GM21619 (cell line): ENCODE results near the gene HLA-B.
A peak's percentile ranks its signal among the peaks of the same experiment; 100 is the strongest.
"Not testable (repeated sequence)": the region's sequence is repeated elsewhere in the genome, so short reads cannot be mapped to it uniquely, and the experiment has no call there.

Source experiments
- ATAC-seq: cut with Tn5 transposase; IDR thresholded peaks from one replicate; pipeline ENCODE4 v1.9.1; 2021; ENCODE audit not compliant: unreplicated experiment

The HLA-B gene

DNA sequence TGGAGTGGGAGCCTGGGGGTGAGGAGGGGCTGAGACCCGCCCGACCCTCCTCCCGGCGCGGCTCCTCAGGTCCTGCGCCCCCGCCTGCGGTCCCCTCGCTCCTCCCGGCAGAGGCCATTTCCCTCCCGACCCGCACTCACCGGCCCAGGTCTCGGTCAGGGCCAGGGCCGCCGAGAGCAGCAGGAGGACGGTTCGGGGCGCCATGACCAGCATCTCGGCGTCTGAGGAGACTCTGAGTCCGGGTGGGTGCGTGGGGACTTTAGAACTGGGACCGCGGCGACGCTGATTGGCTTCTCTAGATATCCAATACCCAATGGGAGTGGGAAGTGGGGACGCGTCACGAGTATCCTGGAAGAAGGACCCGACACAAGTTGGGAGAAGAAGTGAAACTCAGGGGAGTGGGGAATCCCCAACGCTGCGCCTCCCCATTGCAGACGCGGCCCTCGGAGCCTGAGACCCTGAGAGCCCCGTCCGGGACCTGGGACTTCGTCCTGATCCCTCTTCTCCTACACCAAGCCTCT lies at the start of gene HLA-B:
TSS of gene HLA-B (minus strand) at position 234 of the 521 bp plus-strand sequence. CDS start at position 213, 21 bp downstream.
- ATAC-seq: peak; percentile 71

- ATAC-seq: no peak
These were observed 49.0 kb upstream of the HLA-B start for GRCh38 chr6:31405996-31406395.

DNA sequence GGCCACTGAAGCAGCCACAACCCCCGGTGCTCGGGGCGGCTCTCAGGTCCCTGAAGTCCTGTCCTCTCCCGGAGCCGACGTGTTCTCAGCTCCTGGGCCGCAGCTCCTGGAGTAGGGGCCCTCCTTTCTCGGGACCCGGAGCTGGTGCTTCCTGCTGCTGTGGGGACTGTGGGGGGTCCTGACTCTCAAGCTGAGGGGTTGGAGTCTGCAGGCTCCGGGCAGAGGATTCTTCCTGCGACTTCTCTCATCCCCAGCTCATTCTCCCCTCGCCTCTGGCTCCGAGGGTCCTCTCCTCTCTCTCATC lies 47.0 kb upstream of the HLA-B start:
- ATAC-seq: not testable (repeated sequence)

DNA sequence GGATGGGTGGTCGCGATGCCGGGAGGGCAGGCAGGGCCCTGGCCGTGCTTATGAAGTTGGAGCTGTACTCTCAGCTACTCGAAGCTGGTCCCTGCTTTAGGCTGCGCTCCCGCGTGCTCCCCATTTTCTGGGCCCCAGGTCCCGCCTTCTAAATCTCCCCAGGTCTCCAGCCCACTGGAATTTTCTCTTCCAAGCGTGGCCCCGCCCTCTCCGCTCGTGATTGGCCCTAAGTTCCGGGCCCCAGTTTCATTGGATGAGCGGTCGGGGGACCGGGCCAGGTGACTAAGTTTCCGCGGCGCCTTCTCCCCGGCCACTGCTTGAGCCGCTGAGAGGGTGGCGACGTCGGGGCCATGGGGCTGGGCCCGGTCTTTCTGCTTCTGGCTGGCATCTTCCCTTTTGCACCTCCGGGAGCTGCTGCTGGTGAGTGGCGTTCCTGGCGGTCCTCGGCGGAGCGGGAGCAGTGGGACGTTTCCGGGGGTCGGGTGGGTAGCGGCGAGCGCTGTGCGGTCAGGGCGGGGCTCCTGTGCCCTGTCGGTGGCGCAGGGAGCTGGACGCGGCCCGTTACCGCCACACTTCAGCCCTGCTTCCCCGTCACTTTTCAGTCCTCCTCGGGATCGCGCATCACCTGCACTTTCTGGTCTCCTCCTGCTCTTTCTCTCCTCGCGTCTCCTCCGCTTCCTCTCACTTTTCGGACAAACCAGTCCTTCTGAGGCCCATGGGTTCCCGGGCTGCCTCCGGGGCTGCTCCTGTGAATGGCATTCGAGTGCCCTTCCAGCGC lies 46.5 kb upstream of the HLA-B start, which contains the start of gene MICA:
TSS of gene MICA (plus strand) at position 313 of the 778 bp plus-strand sequence. CDS start at position 351, 38 bp downstream.
- peak; percentile 50 for ATAC-seq

GRCh38 chr6:31402324-31403282 lies 45.6 kb upstream of the HLA-B start:
- ATAC-seq: peak; percentile 8

DNA sequence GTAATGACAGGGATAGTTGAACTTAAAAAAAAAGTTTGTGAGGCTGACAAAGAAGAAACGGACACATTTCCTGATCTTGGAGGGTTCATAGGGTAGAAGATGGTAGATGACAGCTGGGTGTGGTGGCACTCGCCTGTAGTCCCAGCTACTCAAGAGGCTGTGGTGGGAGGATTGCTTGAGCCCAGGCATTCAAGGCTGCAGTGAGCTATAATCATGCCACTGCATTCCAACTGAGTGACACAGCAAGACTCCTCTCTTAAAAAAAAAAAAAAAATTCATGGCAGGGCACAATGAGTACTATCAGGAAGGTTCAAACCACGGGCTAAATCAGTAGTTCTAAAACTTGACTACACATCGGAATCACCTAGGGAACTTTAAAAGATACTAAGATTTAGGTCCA lies 44.4 kb upstream of the HLA-B start:
- no peak for ATAC-seq

DNA sequence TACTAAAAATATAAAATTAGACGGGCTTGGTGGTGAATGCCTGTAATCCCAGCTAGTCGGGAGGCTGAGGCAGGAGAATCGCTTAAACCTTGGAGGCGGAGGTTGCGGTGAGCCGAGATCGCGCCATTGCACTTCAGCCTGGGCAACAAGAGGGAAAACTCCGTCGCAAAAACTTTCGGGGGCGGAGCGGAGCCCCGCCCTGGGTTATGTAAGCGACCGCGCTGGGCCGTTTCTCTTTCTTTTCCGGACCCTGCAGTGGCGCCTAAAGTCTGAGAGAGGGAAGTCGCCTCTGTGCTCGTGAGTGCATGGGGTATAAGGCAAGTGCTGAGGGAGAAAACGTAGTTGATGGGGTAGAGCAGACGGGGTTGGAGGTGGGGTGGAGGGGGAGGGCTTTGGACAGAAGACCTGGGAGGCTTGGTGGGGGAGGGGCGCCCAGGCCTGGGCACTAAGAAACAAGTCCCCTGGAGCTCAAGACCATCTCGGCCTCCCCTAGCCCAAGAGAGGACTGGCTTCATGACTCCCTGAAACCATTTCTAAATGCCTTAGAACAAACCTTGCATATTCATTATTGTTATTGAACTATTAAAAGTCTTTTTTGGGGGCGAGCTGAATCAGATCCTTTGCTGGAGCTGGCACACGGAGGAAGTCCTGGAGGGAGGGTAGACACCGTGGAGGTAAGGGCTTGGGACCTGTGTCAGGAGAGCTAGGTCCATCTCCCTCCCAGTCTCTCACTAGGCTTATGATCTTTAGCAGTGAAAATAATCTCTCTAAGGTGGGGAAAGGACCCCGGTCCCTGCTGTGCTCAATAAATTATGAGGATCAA lies 43.7 kb upstream of the HLA-B start:
- ATAC-seq: no peak

DNA sequence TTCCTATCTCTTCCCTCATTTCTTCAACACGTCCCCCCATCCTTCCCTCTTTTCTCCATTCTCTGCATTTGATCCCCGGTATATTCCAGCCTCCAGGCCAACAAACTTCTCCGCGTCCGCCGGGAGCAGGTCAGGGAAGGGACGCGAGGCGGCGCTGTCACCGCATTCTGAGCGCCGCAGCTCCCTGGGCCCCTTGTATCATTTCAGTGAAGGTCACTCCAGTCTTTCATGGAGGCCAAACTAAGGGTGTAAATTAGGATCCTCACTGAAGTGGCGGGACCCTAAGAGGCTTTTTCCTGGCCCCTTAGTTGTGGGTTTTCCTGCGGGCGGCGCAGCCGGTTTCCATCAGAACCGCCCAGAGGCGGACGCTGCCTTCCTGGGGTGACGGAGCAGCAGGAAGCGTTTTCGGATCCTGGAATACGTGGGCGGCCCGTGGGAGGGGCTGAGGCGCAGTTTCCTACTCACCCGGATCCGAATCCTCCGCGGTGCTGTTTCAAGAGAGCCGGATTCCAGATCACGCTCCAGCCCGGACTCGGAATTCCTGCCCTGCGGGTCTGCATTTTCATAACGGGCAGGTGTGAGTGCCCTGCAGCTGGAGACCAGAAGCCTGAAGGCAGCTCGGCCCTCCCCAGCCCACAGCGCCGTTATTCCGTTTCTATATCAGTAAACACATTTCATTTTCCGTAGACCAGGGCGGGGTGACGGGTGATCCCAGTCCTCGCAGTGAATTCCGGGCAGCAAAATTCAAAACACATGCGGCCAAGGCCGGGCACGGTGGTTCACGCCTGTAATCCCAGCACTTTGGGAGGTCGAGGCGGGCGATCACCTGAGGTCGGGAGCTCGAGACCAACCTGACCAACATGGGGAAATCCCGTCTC lies 42.8 kb upstream of the HLA-B start:
- ATAC-seq: no peak

GRCh38 chr6:31397901-31398525 lies 41.0 kb upstream of the HLA-B start:
- ATAC-seq: no peak

GRCh38 chr6:31397153-31397499 lies 40.1 kb upstream of the HLA-B start:
- not testable (repeated sequence) for ATAC-seq

GRCh38 chr6:31396422-31397152 lies 39.6 kb upstream of the HLA-B start:
- ATAC-seq: no peak

- ATAC-seq: no peak
These were observed 38.9 kb upstream of the HLA-B start for GRCh38 chr6:31395832-31396231.

- ATAC-seq: no peak
These were observed 37.4 kb upstream of the HLA-B start for GRCh38 chr6:31394381-31394780.

GRCh38 chr6:31393932-31394331 lies 37.0 kb upstream of the HLA-B start:
- ATAC-seq: no peak

DNA sequence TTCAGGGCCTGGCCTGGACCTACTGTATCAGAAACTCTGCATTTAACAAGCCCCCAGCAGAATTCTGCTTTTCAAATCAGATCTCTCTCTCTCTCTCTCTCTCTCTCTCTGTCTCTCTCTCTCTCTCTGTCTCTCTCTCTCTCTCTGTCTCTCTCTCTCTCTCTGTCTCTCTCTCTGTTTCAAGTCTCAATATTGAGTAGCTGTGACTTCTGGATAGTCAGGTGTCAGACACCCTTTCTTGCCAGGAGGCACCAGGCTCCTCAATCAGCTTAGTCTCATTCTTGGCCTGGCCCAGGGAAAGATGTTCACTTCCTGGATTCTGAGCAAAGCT lies 32.8 kb upstream of the HLA-B start:
- ATAC-seq: not testable (repeated sequence)

GRCh38 chr6:31388916-31389801 lies 32.2 kb upstream of the HLA-B start:
- not testable (repeated sequence) for ATAC-seq

DNA sequence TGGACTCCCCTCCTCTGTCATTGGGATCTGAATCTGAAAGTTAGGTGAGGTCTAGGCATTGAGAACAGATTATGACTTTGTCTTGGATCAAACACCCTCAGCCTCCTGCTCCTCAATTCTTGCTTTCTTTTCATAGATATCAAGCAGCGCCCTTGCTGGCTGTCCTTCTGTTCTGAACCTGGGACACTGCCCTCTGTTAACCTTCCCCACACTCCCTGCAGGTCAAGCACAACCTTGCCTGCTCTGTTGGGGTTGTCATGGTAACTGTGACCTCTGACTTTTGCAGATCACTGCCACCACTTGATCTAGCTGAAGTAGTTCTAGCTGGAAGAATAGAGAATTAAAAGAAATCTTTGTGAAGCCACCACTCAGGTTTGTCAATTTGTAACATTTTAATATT lies 30.0 kb upstream of the HLA-B start:
- ATAC-seq: no peak

- no peak for ATAC-seq
These were observed 29.1 kb upstream of the HLA-B start for GRCh38 chr6:31386099-31386498.
